ENCODE data around the gene TSPAN4. TPM values are rescaled to one million over a fixed set of nuclear protein-coding genes. Genes with fewer than 3 reads are reported as not detected.

The TSPAN4 gene
- total RNA-seq, 1 experiment from 2014 or later, result 43.6 TPM

GRCh38 chr11:863023-863909 is 20.6 kb downstream of the TSPAN4 start:
- H3K4me2 ChIP-seq, result no peak overlapping the region
- H2AFZ ChIP-seq, result no peak overlapping the region
- no peaks in the 10 kb centered on the region for H3K27me3 ChIP-seq (ENCODE audit: insufficient read depth, low read depth)
- H3K4me1 ChIP-seq (replicated peaks; ENCODE audit: insufficient read depth), result no peaks in the 10 kb centered on the region
- POLR2A ChIA-PET (ENCODE audit: unreplicated experiment), result no interaction called here
- TF ChIP-seq CTCF (conservative IDR thresholded peaks at IDR 0.05) (no peak), EZH2 (IDR thresholded peaks at IDR 0.05; ENCODE audit: low read depth) (no peak)
- CTCF ChIA-PET, result no interaction called here
- H3K4me3 ChIP-seq, result no peak overlapping the region
- H3F3A ChIP-seq (ENCODE audit: insufficient read depth, low read depth), result no peaks in the 10 kb centered on the region
- H3K27ac ChIP-seq, result no peak overlapping the region
- no peak for DNase-seq
- H4K20me1 ChIP-seq (ENCODE audit: insufficient read depth), result no peaks in the 10 kb centered on the region; the same call in 1 of the 2 replicates
- no peaks in the 10 kb centered on the region for H3K79me2 ChIP-seq (ENCODE audit: low read depth)
- H3K36me3 ChIP-seq (ENCODE audit: low read depth), result no peaks in the 10 kb centered on the region
- no TSS peak for BruUV-seq (replicated peaks)
- intact Hi-C loops (cut with micrococcal nuclease; ENCODE audit: unreplicated experiment), result no loop called here
- H3K9me3 ChIP-seq (ENCODE audit: insufficient read depth, low read depth), result no peaks in the 10 kb centered on the region
- no peaks in the 10 kb centered on the region for H3K9me2 ChIP-seq (ENCODE audit: insufficient read depth)

GRCh38 chr11:863910-864827 is 21.5 kb downstream of the TSPAN4 start:
- no peak overlapping the region for H3K4me3 ChIP-seq
- H3K9me3 ChIP-seq (ENCODE audit: insufficient read depth, low read depth), result no peaks in the 10 kb centered on the region
- H3F3A ChIP-seq (ENCODE audit: insufficient read depth, low read depth), result no peaks in the 10 kb centered on the region
- TF ChIP-seq CTCF (conservative IDR thresholded peaks at IDR 0.05) (no peak), EZH2 (IDR thresholded peaks at IDR 0.05; ENCODE audit: low read depth) (no peak)
- no peaks in the 10 kb centered on the region for H3K9me2 ChIP-seq (ENCODE audit: insufficient read depth)
- POLR2A ChIA-PET (ENCODE audit: unreplicated experiment), result no interaction called here
- no peak overlapping the region for H3K27ac ChIP-seq
- CTCF ChIA-PET, result no interaction called here
- no peaks in the 10 kb centered on the region for H3K4me1 ChIP-seq (replicated peaks; ENCODE audit: insufficient read depth)
- no peak for DNase-seq
- no TSS peak for BruUV-seq (replicated peaks)
- no peaks in the 10 kb centered on the region for H3K36me3 ChIP-seq (ENCODE audit: low read depth)
- no peaks in the 10 kb centered on the region for H3K27me3 ChIP-seq (ENCODE audit: insufficient read depth, low read depth)
- H4K20me1 ChIP-seq (ENCODE audit: insufficient read depth), result no peaks in the 10 kb centered on the region; the same call in 1 of the 2 replicates
- no peaks in the 10 kb centered on the region for H3K79me2 ChIP-seq (ENCODE audit: low read depth)
- no peak overlapping the region for H2AFZ ChIP-seq
- no peak overlapping the region for H3K4me2 ChIP-seq
- intact Hi-C loops (cut with micrococcal nuclease; ENCODE audit: unreplicated experiment), result no loop called here

- Histone ChIP-seq H4K20me1 (ENCODE audit: insufficient read depth) (no peaks in the 10 kb centered on the region; the same call in 1 of the 2 replicates), H3K9me3 (ENCODE audit: insufficient read depth, low read depth) (no peaks in the 10 kb centered on the region), H3K4me2 (no peak overlapping the region), H2AFZ (no peak overlapping the region), H3K4me3 (no peak overlapping the region), H3K4me1 (replicated peaks; ENCODE audit: insufficient read depth) (no peaks in the 10 kb centered on the region), H3K36me3 (ENCODE audit: low read depth) (no peaks in the 10 kb centered on the region), H3K27ac (no peak overlapping the region), H3F3A (ENCODE audit: insufficient read depth, low read depth) (no peaks in the 10 kb centered on the region), H3K79me2 (ENCODE audit: low read depth) (no peaks in the 10 kb centered on the region), H3K9me2 (ENCODE audit: insufficient read depth) (no peaks in the 10 kb centered on the region), H3K27me3 (ENCODE audit: insufficient read depth, low read depth) (no peaks in the 10 kb centered on the region)
- ChIA-PET CTCF (no interaction called here), POLR2A (ENCODE audit: unreplicated experiment) (no interaction called here)
- BruUV-seq (replicated peaks), result no TSS peak
- DNase-seq, result no peak
- intact Hi-C loops (cut with micrococcal nuclease; ENCODE audit: unreplicated experiment), result no loop called here
- TF ChIP-seq EZH2 (IDR thresholded peaks at IDR 0.05; ENCODE audit: low read depth) (no peak), CTCF (conservative IDR thresholded peaks at IDR 0.05) (no peak)
These were observed 22.2 kb downstream of the TSPAN4 start for GRCh38 chr11:864898-865297.

Measured in PC-9 (cell line).